Measurements from ENCODE around the gene RPS6KC1. TPM values are rescaled to one million over a fixed set of nuclear protein-coding genes. Genes with fewer than 3 reads are reported as not detected.

Gene RPS6KC1
- total and polyA plus RNA-seq, 9 of the 15 experiments (the other 6 are each of a cell fraction or from before 2014, with no cell fraction given) = 4.3 to 34.6 (median 20.9) TPM

DNA sequence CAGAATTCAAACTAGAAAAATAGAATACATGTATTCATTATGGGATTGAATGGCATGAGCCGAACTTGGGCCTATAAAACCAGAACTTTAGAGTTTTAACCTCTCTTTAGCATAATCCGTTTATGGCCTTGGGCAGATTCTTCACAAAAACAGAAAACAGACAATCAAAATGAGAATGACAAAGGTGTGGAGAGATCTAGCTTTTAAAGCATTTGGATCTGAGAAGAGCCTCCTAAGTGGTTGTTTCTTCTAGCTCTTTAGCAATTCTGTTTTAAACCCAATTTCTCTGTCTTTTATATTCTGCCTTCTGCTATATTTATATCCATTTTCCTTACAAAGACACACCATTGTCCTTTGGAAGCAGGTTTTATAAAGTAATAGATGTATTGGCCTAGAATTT is 160.2 kb downstream of the RPS6KC1 start (continued):
- TF ChIP-seq, protein P1, sequence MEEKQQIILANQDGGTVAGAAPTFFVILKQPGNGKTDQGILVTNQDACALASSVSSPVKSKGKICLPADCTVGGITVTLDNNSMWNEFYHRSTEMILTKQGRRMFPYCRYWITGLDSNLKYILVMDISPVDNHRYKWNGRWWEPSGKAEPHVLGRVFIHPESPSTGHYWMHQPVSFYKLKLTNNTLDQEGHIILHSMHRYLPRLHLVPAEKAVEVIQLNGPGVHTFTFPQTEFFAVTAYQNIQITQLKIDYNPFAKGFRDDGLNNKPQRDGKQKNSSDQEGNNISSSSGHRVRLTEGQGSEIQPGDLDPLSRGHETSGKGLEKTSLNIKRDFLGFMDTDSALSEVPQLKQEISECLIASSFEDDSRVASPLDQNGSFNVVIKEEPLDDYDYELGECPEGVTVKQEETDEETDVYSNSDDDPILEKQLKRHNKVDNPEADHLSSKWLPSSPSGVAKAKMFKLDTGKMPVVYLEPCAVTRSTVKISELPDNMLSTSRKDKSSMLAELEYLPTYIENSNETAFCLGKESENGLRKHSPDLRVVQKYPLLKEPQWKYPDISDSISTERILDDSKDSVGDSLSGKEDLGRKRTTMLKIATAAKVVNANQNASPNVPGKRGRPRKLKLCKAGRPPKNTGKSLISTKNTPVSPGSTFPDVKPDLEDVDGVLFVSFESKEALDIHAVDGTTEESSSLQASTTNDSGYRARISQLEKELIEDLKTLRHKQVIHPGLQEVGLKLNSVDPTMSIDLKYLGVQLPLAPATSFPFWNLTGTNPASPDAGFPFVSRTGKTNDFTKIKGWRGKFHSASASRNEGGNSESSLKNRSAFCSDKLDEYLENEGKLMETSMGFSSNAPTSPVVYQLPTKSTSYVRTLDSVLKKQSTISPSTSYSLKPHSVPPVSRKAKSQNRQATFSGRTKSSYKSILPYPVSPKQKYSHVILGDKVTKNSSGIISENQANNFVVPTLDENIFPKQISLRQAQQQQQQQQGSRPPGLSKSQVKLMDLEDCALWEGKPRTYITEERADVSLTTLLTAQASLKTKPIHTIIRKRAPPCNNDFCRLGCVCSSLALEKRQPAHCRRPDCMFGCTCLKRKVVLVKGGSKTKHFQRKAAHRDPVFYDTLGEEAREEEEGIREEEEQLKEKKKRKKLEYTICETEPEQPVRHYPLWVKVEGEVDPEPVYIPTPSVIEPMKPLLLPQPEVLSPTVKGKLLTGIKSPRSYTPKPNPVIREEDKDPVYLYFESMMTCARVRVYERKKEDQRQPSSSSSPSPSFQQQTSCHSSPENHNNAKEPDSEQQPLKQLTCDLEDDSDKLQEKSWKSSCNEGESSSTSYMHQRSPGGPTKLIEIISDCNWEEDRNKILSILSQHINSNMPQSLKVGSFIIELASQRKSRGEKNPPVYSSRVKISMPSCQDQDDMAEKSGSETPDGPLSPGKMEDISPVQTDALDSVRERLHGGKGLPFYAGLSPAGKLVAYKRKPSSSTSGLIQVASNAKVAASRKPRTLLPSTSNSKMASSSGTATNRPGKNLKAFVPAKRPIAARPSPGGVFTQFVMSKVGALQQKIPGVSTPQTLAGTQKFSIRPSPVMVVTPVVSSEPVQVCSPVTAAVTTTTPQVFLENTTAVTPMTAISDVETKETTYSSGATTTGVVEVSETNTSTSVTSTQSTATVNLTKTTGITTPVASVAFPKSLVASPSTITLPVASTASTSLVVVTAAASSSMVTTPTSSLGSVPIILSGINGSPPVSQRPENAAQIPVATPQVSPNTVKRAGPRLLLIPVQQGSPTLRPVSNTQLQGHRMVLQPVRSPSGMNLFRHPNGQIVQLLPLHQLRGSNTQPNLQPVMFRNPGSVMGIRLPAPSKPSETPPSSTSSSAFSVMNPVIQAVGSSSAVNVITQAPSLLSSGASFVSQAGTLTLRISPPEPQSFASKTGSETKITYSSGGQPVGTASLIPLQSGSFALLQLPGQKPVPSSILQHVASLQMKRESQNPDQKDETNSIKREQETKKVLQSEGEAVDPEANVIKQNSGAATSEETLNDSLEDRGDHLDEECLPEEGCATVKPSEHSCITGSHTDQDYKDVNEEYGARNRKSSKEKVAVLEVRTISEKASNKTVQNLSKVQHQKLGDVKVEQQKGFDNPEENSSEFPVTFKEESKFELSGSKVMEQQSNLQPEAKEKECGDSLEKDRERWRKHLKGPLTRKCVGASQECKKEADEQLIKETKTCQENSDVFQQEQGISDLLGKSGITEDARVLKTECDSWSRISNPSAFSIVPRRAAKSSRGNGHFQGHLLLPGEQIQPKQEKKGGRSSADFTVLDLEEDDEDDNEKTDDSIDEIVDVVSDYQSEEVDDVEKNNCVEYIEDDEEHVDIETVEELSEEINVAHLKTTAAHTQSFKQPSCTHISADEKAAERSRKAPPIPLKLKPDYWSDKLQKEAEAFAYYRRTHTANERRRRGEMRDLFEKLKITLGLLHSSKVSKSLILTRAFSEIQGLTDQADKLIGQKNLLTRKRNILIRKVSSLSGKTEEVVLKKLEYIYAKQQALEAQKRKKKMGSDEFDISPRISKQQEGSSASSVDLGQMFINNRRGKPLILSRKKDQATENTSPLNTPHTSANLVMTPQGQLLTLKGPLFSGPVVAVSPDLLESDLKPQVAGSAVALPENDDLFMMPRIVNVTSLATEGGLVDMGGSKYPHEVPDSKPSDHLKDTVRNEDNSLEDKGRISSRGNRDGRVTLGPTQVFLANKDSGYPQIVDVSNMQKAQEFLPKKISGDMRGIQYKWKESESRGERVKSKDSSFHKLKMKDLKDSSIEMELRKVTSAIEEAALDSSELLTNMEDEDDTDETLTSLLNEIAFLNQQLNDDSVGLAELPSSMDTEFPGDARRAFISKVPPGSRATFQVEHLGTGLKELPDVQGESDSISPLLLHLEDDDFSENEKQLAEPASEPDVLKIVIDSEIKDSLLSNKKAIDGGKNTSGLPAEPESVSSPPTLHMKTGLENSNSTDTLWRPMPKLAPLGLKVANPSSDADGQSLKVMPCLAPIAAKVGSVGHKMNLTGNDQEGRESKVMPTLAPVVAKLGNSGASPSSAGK (IDR thresholded peaks at IDR 0.05) = no peak
- TF ChIP-seq, protein P2, sequence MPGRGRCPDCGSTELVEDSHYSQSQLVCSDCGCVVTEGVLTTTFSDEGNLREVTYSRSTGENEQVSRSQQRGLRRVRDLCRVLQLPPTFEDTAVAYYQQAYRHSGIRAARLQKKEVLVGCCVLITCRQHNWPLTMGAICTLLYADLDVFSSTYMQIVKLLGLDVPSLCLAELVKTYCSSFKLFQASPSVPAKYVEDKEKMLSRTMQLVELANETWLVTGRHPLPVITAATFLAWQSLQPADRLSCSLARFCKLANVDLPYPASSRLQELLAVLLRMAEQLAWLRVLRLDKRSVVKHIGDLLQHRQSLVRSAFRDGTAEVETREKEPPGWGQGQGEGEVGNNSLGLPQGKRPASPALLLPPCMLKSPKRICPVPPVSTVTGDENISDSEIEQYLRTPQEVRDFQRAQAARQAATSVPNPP (IDR thresholded peaks at IDR 0.05; ENCODE audit: borderline replicate concordance, insufficient read depth, insufficient read length) = no peak
- no peak for TF ChIP-seq RBM39 (optimal IDR thresholded peaks at IDR 0.05; ENCODE audit: low read depth, low read length)
- TF ChIP-seq BRD9 (IDR thresholded peaks at IDR 0.05; ENCODE audit: low read depth, partially characterized antibody) = no peak
- no peak for TF ChIP-seq MAFK (IDR thresholded peaks at IDR 0.05; ENCODE audit: low read length)
- TF ChIP-seq, protein P3, sequence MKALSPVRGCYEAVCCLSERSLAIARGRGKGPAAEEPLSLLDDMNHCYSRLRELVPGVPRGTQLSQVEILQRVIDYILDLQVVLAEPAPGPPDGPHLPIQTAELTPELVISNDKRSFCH (CRISPR knock-in tag; IDR thresholded peaks at IDR 0.05) = no peak
- TF ChIP-seq, protein P3 (tag; IDR thresholded peaks at IDR 0.05) = no peak
- TF ChIP-seq SMC3 (conservative IDR thresholded peaks at IDR 0.05; ENCODE audit: insufficient read depth, low read depth, low read length) = no peak
- TF ChIP-seq GATA2 (CRISPR knock-in tag; IDR thresholded peaks at IDR 0.05) = no peak
- no peak for TF ChIP-seq CBX8 (IDR thresholded peaks at IDR 0.05; ENCODE audit: borderline replicate concordance, extremely low read depth, low read depth, low read length, poor library complexity, severe bottlenecking)
- TF ChIP-seq, protein P4, sequence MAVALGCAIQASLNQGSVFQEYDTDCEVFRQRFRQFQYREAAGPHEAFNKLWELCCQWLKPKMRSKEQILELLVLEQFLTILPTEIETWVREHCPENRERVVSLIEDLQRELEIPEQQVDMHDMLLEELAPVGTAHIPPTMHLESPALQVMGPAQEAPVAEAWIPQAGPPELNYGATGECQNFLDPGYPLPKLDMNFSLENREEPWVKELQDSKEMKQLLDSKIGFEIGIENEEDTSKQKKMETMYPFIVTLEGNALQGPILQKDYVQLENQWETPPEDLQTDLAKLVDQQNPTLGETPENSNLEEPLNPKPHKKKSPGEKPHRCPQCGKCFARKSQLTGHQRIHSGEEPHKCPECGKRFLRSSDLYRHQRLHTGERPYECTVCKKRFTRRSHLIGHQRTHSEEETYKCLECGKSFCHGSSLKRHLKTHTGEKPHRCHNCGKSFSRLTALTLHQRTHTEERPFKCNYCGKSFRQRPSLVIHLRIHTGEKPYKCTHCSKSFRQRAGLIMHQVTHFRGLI (CRISPR knock-in tag; IDR thresholded peaks at IDR 0.05) = no peak
- TF ChIP-seq ZNF717 (CRISPR knock-in tag; IDR thresholded peaks at IDR 0.05) = no peak

Measured in K562 (cell line).